Fibroblast of villous mesenchyme (primary cell): Measurements from ENCODE around the gene CACNA1G. TPM values are rescaled to one million over a fixed set of nuclear protein-coding genes. Genes with fewer than 3 reads are reported as not detected.

Source experiments
- DNase-seq: peaks from one replicate; pipeline ENCODE4 v3.0.0-alpha.2; 2010; ENCODE audit warnings: low read depth
- H3K4me3 ChIP-seq: 2 replicates; pipeline ENCODE4 v1.5.1; 2011; ENCODE audit warnings: low read depth, mild to moderate bottlenecking, low read length
- CTCF ChIP-seq: IDR thresholded peaks from 2 replicates; pipeline ENCODE4 v1.5.1; 2012; ENCODE audit warnings: low read depth, mild to moderate bottlenecking, low read length; ENCODE audit not compliant: insufficient read depth
- total RNA-seq: library from RNA; depleted of rRNA; stranded (reverse); fragments of >200 nt; gene quantifications from 2 replicates; pipeline ENCODE4 v1.2.3, GENCODE V29; 2012

CACNA1G gene
- total RNA-seq, 1 donor: 0.43 TPM

GRCh38 chr17:50558941-50559614 lies 1.4 kb upstream of the CACNA1G start:
- no peak for DNase-seq
- H3K4me3 ChIP-seq: peak overlapping the region; percentile 63
- TF ChIP-seq CTCF: no peak

GRCh38 chr17:50559674-50560184 lies 786 bp upstream of the CACNA1G start:
- no peak for TF ChIP-seq CTCF
- peak overlapping the region; percentile 63 for H3K4me3 ChIP-seq
- peak; percentile 61 for DNase-seq

- peak overlapping the region; percentile 50 for H3K4me3 ChIP-seq
- no peak for DNase-seq
Observed at GRCh38 chr17:50560931-50561745, 623 bp downstream of the CACNA1G start.

GRCh38 chr17:50561746-50562141 lies 1.2 kb downstream of the CACNA1G start:
- no peak overlapping the region for H3K4me3 ChIP-seq
- DNase-seq: no peak
- TF ChIP-seq CTCF: no peak

More at GRCh38 chr17:50560931-50561745, 623 bp downstream of the CACNA1G start:
- TF ChIP-seq CTCF: no peak

- no peak for TF ChIP-seq CTCF
- no peak overlapping the region for H3K4me3 ChIP-seq
- DNase-seq: no peak
Observed at GRCh38 chr17:50562242-50563091, 2.0 kb downstream of the CACNA1G start.

- TF ChIP-seq CTCF: no peak
- no peak overlapping the region for H3K4me3 ChIP-seq
- DNase-seq: no peak
Observed at GRCh38 chr17:50563092-50563511, 2.6 kb downstream of the CACNA1G start.
